H1 (cell line): ENCODE results near the gene EML4. TPM values are rescaled to one million over a fixed set of nuclear protein-coding genes. Genes with fewer than 3 reads are reported as not detected.

ENCODE experiments used
- CTCF ChIA-PET: fragments of 300-600 bp; sonication (Branson Sonifier 250); formaldehyde crosslinking; loops from one replicate; lab custom pipeline; 2021; ENCODE audit not compliant: partially characterized antibody; lab: Charles Lee
- POLR2A ChIA-PET: fragments of 300-600 bp; sonication (Branson Sonifier 250); formaldehyde crosslinking; loops from one replicate; lab custom pipeline; 2021; ENCODE audit warnings: inconsistent platforms; ENCODE audit not compliant: partially characterized antibody; lab: Charles Lee
- DNase-seq, 2 experiments: peaks; one replicate each; pipeline versions ENCODE4 v3.0.0 to v3.0.0-alpha.2; 2010 to 2022; ENCODE audit warnings: low spot score in 2 of 2, low read depth in 1 of 2, mixed read lengths in 1 of 2
- FAIRE-seq: peaks from 2 replicates; lab custom pipeline; 2011; peaks lifted over from hg19 to GRCh38; lab: Jason Lieb, UNC
- H2AFZ ChIP-seq: 2 replicates; pipeline ENCODE4 v1.8.1; 2012; ENCODE audit warnings: low read length, inconsistent platforms
- H2AK5ac ChIP-seq: 2 replicates; pipeline ENCODE4 v1.6.1; 2013; ENCODE audit warnings: low read depth, low read length
- H2BK120ac ChIP-seq: replicated peaks from 2 replicates; pipeline ENCODE3; 2013; ENCODE audit warnings: low read depth, low read length, inconsistent platforms
- H2BK12ac ChIP-seq: 2 replicates; pipeline ENCODE4 v1.6.1; 2013; ENCODE audit warnings: low read depth, low read length
- H2BK15ac ChIP-seq: 2 replicates; pipeline ENCODE4 v1.6.1; 2013; ENCODE audit warnings: low read length
- H2BK20ac ChIP-seq: 2 replicates; pipeline ENCODE4 v1.6.1; 2013; ENCODE audit warnings: low read length
- H2BK5ac ChIP-seq: 2 replicates; pipeline ENCODE4 v1.6.1; 2013; ENCODE audit warnings: low read depth, low read length
- H3K14ac ChIP-seq: 2 replicates; pipeline ENCODE4 v1.6.1; 2013; ENCODE audit warnings: inconsistent platforms; ENCODE audit not compliant: insufficient read length
- H3K18ac ChIP-seq: 2 replicates; pipeline ENCODE4 v1.6.1; 2013; ENCODE audit warnings: low read length; ENCODE audit errors: extremely low read depth
- H3K23ac ChIP-seq: 2 replicates; pipeline ENCODE4 v1.6.1; 2013; ENCODE audit warnings: inconsistent platforms; ENCODE audit not compliant: insufficient read length
- H3K23me2 ChIP-seq: 2 replicates; pipeline ENCODE4 v1.6.1; 2013; ENCODE audit warnings: low read depth, low read length
- H3K27ac ChIP-seq: 2 replicates; pipeline ENCODE4 v1.6.1; 2011; ENCODE audit warnings: low read depth, low read length, inconsistent platforms
- H3K27me3 ChIP-seq, 4 experiments: replicated peaks in 1 of 4; 1 replicate in 1 of 4; 2 replicates in 3 of 4; pipeline versions ENCODE4 v1.6.1 to v1.8.1; 2011 to 2013; ENCODE audit warnings: low read length in 3 of 4, mild to moderate bottlenecking in 3 of 4, inconsistent platforms in 2 of 4, mixed read lengths in 2 of 4, moderate library complexity in 1 of 4; ENCODE audit not compliant: control insufficient read depth in 3 of 4, insufficient read depth in 3 of 4; ENCODE audit errors: extremely low read depth in 1 of 4
- H3K36me3 ChIP-seq, 4 experiments: 2 replicates each; pipeline versions ENCODE4 v1.6.1 to v1.8.1; 2011 to 2013; ENCODE audit warnings: mild to moderate bottlenecking in 4 of 4, low read length in 3 of 4, moderate library complexity in 2 of 4, control low read depth in 1 of 4, inconsistent platforms in 1 of 4; ENCODE audit not compliant: insufficient read depth in 4 of 4, control insufficient read depth in 2 of 4
- H3K4ac ChIP-seq: replicated peaks from 2 replicates; pipeline ENCODE3; 2013; ENCODE audit warnings: low read length, low read depth, mixed read lengths, inconsistent platforms; ENCODE audit not compliant: insufficient read length
- H3K4me1 ChIP-seq, 4 experiments: replicated peaks in 1 of 4; 1 replicate in 1 of 4; 2 replicates in 3 of 4; pipeline versions ENCODE4 v1.6.1 to v1.8.1; 2011 to 2013; ENCODE audit warnings: low read length in 3 of 4, inconsistent platforms in 2 of 4, mixed read lengths in 1 of 4; ENCODE audit not compliant: insufficient read depth in 4 of 4, control insufficient read depth in 3 of 4
- H3K4me2 ChIP-seq, 2 experiments: 2 replicates each; pipeline versions ENCODE4 v1.6.1 to v1.8.1; 2011 to 2013; ENCODE audit warnings: low read depth in 2 of 2, low read length in 2 of 2, control low read depth in 1 of 2, inconsistent platforms in 1 of 2, mild to moderate bottlenecking in 1 of 2; ENCODE audit not compliant: insufficient read depth in 1 of 2
- H3K4me3 ChIP-seq, 4 experiments: fragments of 200-600, 300-600 bp in 1 of 4; sonication (generic), shearing (Covaris generic), sonication (Bioruptor Twin) in 1 of 4; 2 replicates each; pipeline versions ENCODE4 v1.5.1 to v1.8.1; 2011 to 2016; ENCODE audit warnings: low read length in 4 of 4, low read depth in 3 of 4, control low read depth in 2 of 4, inconsistent platforms in 2 of 4, mild to moderate bottlenecking in 2 of 4, mixed read lengths in 1 of 4, moderate library complexity in 1 of 4; ENCODE audit not compliant: insufficient read depth in 2 of 4; ENCODE audit errors: extremely low read depth in 1 of 4
- H3K56ac ChIP-seq: replicated peaks from 2 replicates; pipeline ENCODE3; 2013; ENCODE audit warnings: low read depth, mild to moderate bottlenecking, mixed read lengths, low read length, inconsistent platforms; ENCODE audit not compliant: insufficient read length
- H3K79me1 ChIP-seq: 2 replicates; pipeline ENCODE4 v1.6.1; 2013; ENCODE audit warnings: low read depth, low read length, control low read depth
- H3K79me2 ChIP-seq, 2 experiments: 2 replicates each; pipeline versions ENCODE4 v1.6.1 to v1.8.1; 2012 to 2013; ENCODE audit warnings: low read length in 2 of 2, mild to moderate bottlenecking in 2 of 2, inconsistent platforms in 1 of 2; ENCODE audit not compliant: insufficient read depth in 2 of 2, control insufficient read depth in 1 of 2
- H3K9ac ChIP-seq, 4 experiments: replicated peaks in 1 of 4; 1 replicate in 1 of 4; 2 replicates in 3 of 4; pipeline versions ENCODE4 v1.6.1 to v1.8.1; 2011 to 2013; ENCODE audit warnings: low read depth in 3 of 4, low read length in 3 of 4, control low read depth in 2 of 4, mild to moderate bottlenecking in 2 of 4, moderate library complexity in 2 of 4, inconsistent platforms in 1 of 4; ENCODE audit errors: extremely low read depth in 1 of 4
- H3K9me3 ChIP-seq, 2 experiments: 2 replicates each; pipeline versions ENCODE4 v1.6.1 to v1.8.1; 2012 to 2013; ENCODE audit warnings: mild to moderate bottlenecking in 2 of 2, moderate library complexity in 2 of 2, control low read depth in 1 of 2, inconsistent platforms in 1 of 2, low read depth in 1 of 2, low read length in 1 of 2, mixed read lengths in 1 of 2; ENCODE audit not compliant: insufficient read depth in 2 of 2
- H4K20me1 ChIP-seq, 2 experiments: replicated peaks in 1 of 2; 2 replicates each; pipeline versions ENCODE3 to v1.8.1; 2011 to 2013; ENCODE audit warnings: inconsistent platforms in 2 of 2, low read length in 2 of 2, mild to moderate bottlenecking in 1 of 2; ENCODE audit not compliant: insufficient read depth in 2 of 2, control insufficient read depth in 1 of 2
- H4K5ac ChIP-seq: 2 replicates; pipeline ENCODE4 v1.6.1; 2013; ENCODE audit warnings: low read length, low read depth, mixed read lengths, inconsistent platforms; ENCODE audit not compliant: insufficient read length
- H4K8ac ChIP-seq: 2 replicates; pipeline ENCODE4 v1.8.0; 2013; ENCODE audit warnings: mild to moderate bottlenecking, moderate library complexity, low read length, inconsistent platforms; ENCODE audit not compliant: insufficient read depth; ENCODE audit errors: extremely low read depth
- H4K91ac ChIP-seq: replicated peaks from 2 replicates; pipeline ENCODE3; 2013; ENCODE audit warnings: low read length, mixed read lengths, inconsistent platforms; ENCODE audit not compliant: insufficient read length
- FOSL1 ChIP-seq: IDR thresholded peaks from 2 replicates; pipeline ENCODE4 v1.6.1; 2011; ENCODE audit warnings: mild to moderate bottlenecking, low read depth, low read length, moderate library complexity; ENCODE audit not compliant: insufficient read depth
- PHF8 ChIP-seq: fragments of 200-600 bp; sonication (generic); conservative IDR thresholded peaks from 2 replicates; pipeline ENCODE4 v1.7.1; 2012; ENCODE audit warnings: low read depth, mild to moderate bottlenecking, inconsistent platforms, low read length, moderate library complexity
- SP1 ChIP-seq: IDR thresholded peaks from 2 replicates; pipeline ENCODE4 v1.6.1; 2011; ENCODE audit warnings: low read depth, low read length
- TAF1 ChIP-seq: IDR thresholded peaks from 2 replicates; pipeline ENCODE4 v1.6.1; 2011; ENCODE audit warnings: mild to moderate bottlenecking, low read depth, low read length
- TEAD4 ChIP-seq: IDR thresholded peaks from 2 replicates; pipeline ENCODE4 v1.6.1; 2012; ENCODE audit warnings: low read depth, low read length, inconsistent platforms, mixed read lengths
- WGBS, 2 experiments: shearing (Covaris generic) in 1 of 2; methylation state at CpG; one replicate each; pipeline versions ENCODE4 v1.1.6 to v1.1.7; 2013 to 2015; ENCODE audit warnings: low lambda C conversion rate in 2 of 2, mixed read lengths in 2 of 2, inconsistent platforms in 1 of 2, low coverage in 1 of 2, missing lambda C conversion rate in 1 of 2; ENCODE audit not compliant: insufficient replicate concordance in 2 of 2, insufficient coverage in 1 of 2, insufficient read length in 1 of 2; ENCODE audit errors: extremely low coverage in 1 of 2, missing lambda C conversion rate in 1 of 2; 5-methylcytosine and 5-hydroxymethylcytosine counted together
- polyA plus RNA-seq, 7 experiments: library from polyadenylated mRNA; depleted of rRNA in 3 of 7; stranded (reverse) in 5 of 7; unstranded in 2 of 7; fragments of >200 nt in 5 of 7; fragments of 200-250 nt in 2 of 7; gene quantifications; 1 replicate in 5 of 7; 2 replicates in 1 of 7; 4 replicates in 1 of 7; pipeline versions ENCODE4 v1.2.1 to v1.2.3, GENCODE V29; 2011 to 2013; ENCODE audit warnings: missing spikeins in 2 of 7, mixed read lengths in 2 of 7
- total RNA-seq: library from RNA; stranded (reverse); fragmentation: NEBNext Ultra II Directional; extraction: Animal tissue kit (Norgen Biotek cat#: 25700); gene quantifications from 2 replicates; pipeline ENCODE4 v1.2.1, GENCODE V29; 2021

The EML4 gene
- total and polyA plus RNA-seq, 2 of the 8 experiments (the other 6 are each of a cell fraction or from before 2014, with no cell fraction given): 50.1 to 104 TPM

GRCh38 chr2:42207826-42208225, 38.7 kb downstream of the EML4 start:
- H2AFZ ChIP-seq: no peak overlapping the region
- no peak overlapping the region for H2BK5ac ChIP-seq
- H2BK15ac ChIP-seq: no peak overlapping the region
- H2BK20ac ChIP-seq: no peak overlapping the region
- no peak overlapping the region for H3K56ac ChIP-seq
- no peak overlapping the region for H4K8ac ChIP-seq
- H3K9ac ChIP-seq: no peak overlapping the region
- H4K5ac ChIP-seq: no peak overlapping the region
- no peak overlapping the region for H2BK12ac ChIP-seq
- TF ChIP-seq TEAD4 (no peak), PHF8 (no peak), TAF1 (no peak), FOSL1 (no peak), SP1 (no peak)
- H3K9me3 ChIP-seq: no peaks in the 10 kb centered on the region
- no peak overlapping the region for H3K23ac ChIP-seq
- H2BK120ac ChIP-seq: no peak overlapping the region
- H3K27ac ChIP-seq: no peak overlapping the region
- no peaks in the 10 kb centered on the region for H3K23me2 ChIP-seq
- 95% methylated on average over 5 of the region's 5 CpGs; no CpG with 5 or more reads in 1 of the 2 experiments for WGBS, 2 experiments
- H3K79me1 ChIP-seq: no peaks in the 10 kb centered on the region
- H4K91ac ChIP-seq: no peak overlapping the region
- H3K4me2 ChIP-seq: no peak overlapping the region
- no peak overlapping the region for H3K4me3 ChIP-seq
- POLR2A ChIA-PET: no interaction called here
- H3K4me1 ChIP-seq: no peaks in the 10 kb centered on the region
- DNase-seq: no peak
- H3K14ac ChIP-seq: no peak overlapping the region
- H3K27me3 ChIP-seq: no peaks in the 10 kb centered on the region
- FAIRE-seq: no peak
- peaks cover 0 to 76% of the 10 kb centered on the region in 2 experiments; a peak in 2 of 4 replicates for H3K79me2 ChIP-seq
- CTCF ChIA-PET: interaction anchor here (1.4 to 2.3 kb wide), 2 partner anchors 21 to 25 kb away, joined by 3 to 7 read pairs; no protein-coding TSS in a partner anchor
- no peak overlapping the region for H3K18ac ChIP-seq
- H3K4ac ChIP-seq: no peak overlapping the region
- no peak overlapping the region for H2AK5ac ChIP-seq
- no peaks in the 10 kb centered on the region for H3K36me3 ChIP-seq
- H4K20me1 ChIP-seq: peaks cover 5% of the 10 kb centered on the region in 2 experiments
